NT2/D1 (cell line): Measurements from ENCODE around the gene TTC31.

Source experiments
- SUZ12 ChIP-seq: IDR thresholded peaks from 2 replicates; pipeline ENCODE4 v1.6.1; 2011; ENCODE audit not compliant: insufficient read length, insufficient read depth; ENCODE audit errors: extremely low read depth
- YY1 ChIP-seq: IDR thresholded peaks from 2 replicates; pipeline ENCODE4 v1.6.1; 2011; ENCODE audit not compliant: insufficient read length, insufficient read depth
- ZNF274 ChIP-seq: IDR thresholded peaks from 2 replicates; pipeline ENCODE4 v1.6.1; 2011; ENCODE audit warnings: mild to moderate bottlenecking, low read depth, low read length

GRCh38 chr2:74444498-74445318, 38.2 kb upstream of the TTC31 start:
- TF ChIP-seq YY1 (no peak), SUZ12 (no peak), ZNF274 (no peak)
